Mucosa of rectum (tissue), 2 donors: Measurements from ENCODE around the gene PRSS21.
A peak's percentile ranks its signal among the peaks of the same experiment; 100 is the strongest.

Experiments
- H3K27ac ChIP-seq, 2 donors: one replicate each; pipeline ENCODE4 v1.7.0; 2013; ENCODE audit warnings: inconsistent platforms in 2 of 2, low read depth in 2 of 2, low read length in 2 of 2
- H3K27me3 ChIP-seq, 2 donors: one replicate each; pipeline ENCODE4 v1.7.0; 2013; ENCODE audit warnings: low read length in 2 of 2; ENCODE audit not compliant: control insufficient read depth in 2 of 2, insufficient read depth in 2 of 2
- H3K36me3 ChIP-seq, 2 donors: one replicate each; pipeline ENCODE4 v1.7.0; 2013; ENCODE audit warnings: low read length in 2 of 2; ENCODE audit not compliant: control insufficient read depth in 2 of 2, insufficient read depth in 2 of 2
- H3K4me1 ChIP-seq, 2 donors: one replicate each; pipeline ENCODE4 v1.7.0; 2013; ENCODE audit warnings: low read length in 2 of 2, mild to moderate bottlenecking in 1 of 2; ENCODE audit not compliant: control insufficient read depth in 2 of 2, insufficient read depth in 2 of 2
- H3K4me3 ChIP-seq, 2 donors: one replicate each; pipeline ENCODE4 v1.7.0; 2013; ENCODE audit warnings: low read length in 2 of 2
- H3K9ac ChIP-seq, 2 donors: one replicate each; pipeline ENCODE4 v1.7.0; 2013; ENCODE audit warnings: low read length in 2 of 2, low read depth in 1 of 2, mild to moderate bottlenecking in 1 of 2
- H3K9me3 ChIP-seq, 2 donors: one replicate each; pipeline ENCODE4 v1.7.0; 2013; ENCODE audit warnings: low read length in 2 of 2; ENCODE audit not compliant: control insufficient read depth in 2 of 2
- donor health status: healthy.
- donor health status: Normal muscosa, but diverticular disease.

PRSS21 gene

GRCh38 chr16:2779978-2780898, 36.8 kb upstream of the PRSS21 start:
- no peak overlapping the region for H3K4me3 ChIP-seq
- H3K9ac ChIP-seq = no peak overlapping the region
- H3K36me3 ChIP-seq = peaks cover under 1 to 1% of the 10 kb centered on the region in 2 donors
- H3K4me1 ChIP-seq = peaks cover 21 to 24% of the 10 kb centered on the region in 2 donors
- H3K9me3 ChIP-seq = no peaks in the 10 kb centered on the region
- H3K27ac ChIP-seq = no peak overlapping the region
- peaks cover 3 to 5% of the 10 kb centered on the region in 2 donors for H3K27me3 ChIP-seq

GRCh38 chr16:2782583-2783351, 34.3 kb upstream of the PRSS21 start:
- Histone ChIP-seq H3K9me3 (no peaks in the 10 kb centered on the region), H3K27ac (no peak overlapping the region), H3K4me3 (no peak overlapping the region), H3K27me3 (peaks cover 17% of the 10 kb centered on the region in 2 donors), H3K36me3 (no peaks in the 10 kb centered on the region), H3K9ac (no peak overlapping the region), H3K4me1 (peaks cover 17 to 20% of the 10 kb centered on the region in 2 donors)

GRCh38 chr16:2783581-2784357, 33.3 kb upstream of the PRSS21 start:
- Histone ChIP-seq H3K4me1 (peaks cover 8 to 12% of the 10 kb centered on the region in 2 donors), H3K27ac (no peak overlapping the region), H3K9ac (no peak overlapping the region), H3K36me3 (no peaks in the 10 kb centered on the region), H3K27me3 (peaks cover 17% of the 10 kb centered on the region in 2 donors), H3K9me3 (no peaks in the 10 kb centered on the region), H3K4me3 (no peak overlapping the region)

- Histone ChIP-seq H3K9me3 (no peaks in the 10 kb centered on the region), H3K27ac (no peak overlapping the region), H3K27me3 (peaks cover 17% of the 10 kb centered on the region in 2 donors), H3K4me1 (peaks cover 5 to 11% of the 10 kb centered on the region in 2 donors), H3K9ac (no peak overlapping the region), H3K4me3 (peak overlapping the region; percentile 32 to 45), H3K36me3 (no peaks in the 10 kb centered on the region)
These were observed 32.5 kb upstream of the PRSS21 start for GRCh38 chr16:2784358-2785100.

GRCh38 chr16:2785101-2785991, 31.7 kb upstream of the PRSS21 start:
- H3K4me1 ChIP-seq = peaks cover 5 to 11% of the 10 kb centered on the region in 2 donors
- no peaks in the 10 kb centered on the region for H3K36me3 ChIP-seq
- H3K9me3 ChIP-seq = no peaks in the 10 kb centered on the region
- peak overlapping the region in 1 of 2 donors; percentile 59 for H3K9ac ChIP-seq
- H3K27me3 ChIP-seq = peaks cover 17 to 20% of the 10 kb centered on the region in 2 donors
- H3K4me3 ChIP-seq = peak overlapping the region; percentile 36 to 45
- H3K27ac ChIP-seq = no peak overlapping the region

GRCh38 chr16:2786061-2786825, 30.8 kb upstream of the PRSS21 start:
- Histone ChIP-seq H3K27ac (no peak overlapping the region), H3K4me1 (peaks cover 5 to 11% of the 10 kb centered on the region in 2 donors), H3K36me3 (no peaks in the 10 kb centered on the region), H3K4me3 (no peak overlapping the region), H3K9me3 (no peaks in the 10 kb centered on the region), H3K27me3 (peaks cover 17 to 20% of the 10 kb centered on the region in 2 donors), H3K9ac (no peak overlapping the region)

- Histone ChIP-seq H3K9me3 (no peaks in the 10 kb centered on the region), H3K27ac (no peak overlapping the region), H3K4me1 (peaks cover 5 to 11% of the 10 kb centered on the region in 2 donors), H3K4me3 (no peak overlapping the region), H3K27me3 (peaks cover 17 to 20% of the 10 kb centered on the region in 2 donors), H3K9ac (no peak overlapping the region), H3K36me3 (no peaks in the 10 kb centered on the region)
These were observed 30.2 kb upstream of the PRSS21 start for GRCh38 chr16:2786826-2787151.

- no peak within 1 kb of the TSS for H3K4me3 ChIP-seq
- no peak within 1 kb of the TSS for H3K9ac ChIP-seq
- peaks cover 5 to 11% of the 10 kb centered on the region in 2 donors for H3K4me1 ChIP-seq
- H3K9me3 ChIP-seq = no peaks in the 10 kb centered on the region
- H3K36me3 ChIP-seq = no peaks in the 10 kb centered on the region
- H3K27ac ChIP-seq = no peak within 1 kb of the TSS
- H3K27me3 ChIP-seq = peaks cover 17 to 20% of the 10 kb centered on the region in 2 donors
These were observed 29.6 kb upstream of the PRSS21 start, which contains the start of gene PRSS33 for GRCh38 chr16:2787406-2787805. Gene PRSS33 (minus strand): TSS chr16:2787560. CDS start chr16:2786547, 1,013 bp downstream.
